GM12878 (cell line): ENCODE results near the gene SPHK1. TPM values are rescaled to one million over a fixed set of nuclear protein-coding genes. Genes with fewer than 3 reads are reported as not detected.

Experiments
- E2F4 ChIP-seq: IDR thresholded peaks from 2 replicates; pipeline ENCODE4 v1.6.1; 2012; ENCODE audit warnings: low read depth, low read length, improper control_type of control experiment
- IRF3 ChIP-seq: fragments of 450-650 bp; IDR thresholded peaks from 2 replicates; pipeline ENCODE4 v1.6.1; 2014; ENCODE audit warnings: mild to moderate bottlenecking
- MEF2B ChIP-seq: fragments of 450-650 bp; IDR thresholded peaks from 2 replicates; pipeline ENCODE4 v1.6.1; 2018; ENCODE audit warnings: mild to moderate bottlenecking, moderate library complexity; ENCODE audit not compliant: partially characterized antibody, poor library complexity, severe bottlenecking
- MYB ChIP-seq: fragments of 150-350 bp; IDR thresholded peaks from 2 replicates; pipeline ENCODE4 v1.6.1; 2014; ENCODE audit warnings: mild to moderate bottlenecking, low read depth, low read length, borderline replicate concordance
- POLR2A ChIP-seq: IDR thresholded peaks from 2 replicates; pipeline ENCODE4 v1.6.1; 2011; ENCODE audit warnings: low read depth, mild to moderate bottlenecking, low read length
- STAT1 ChIP-seq: fragments of 450-650 bp; conservative IDR thresholded peaks from 2 replicates; pipeline ENCODE4 v1.6.1; 2014; ENCODE audit warnings: antibody characterized with exemption, mild to moderate bottlenecking
- polyA plus RNA-seq, 11 experiments: library from polyadenylated mRNA; depleted of rRNA in 4 of 11; unstranded in 6 of 11; stranded (reverse) in 5 of 11; fragments of >200 nt; fragmentation: Nextera tagmentation in 4 of 11; fragmentation: Illumina TruSeq in 1 of 11; extraction: Ambion mirVana in 4 of 11; extraction: Trizol in 1 of 11; gene quantifications; 1 replicate in 1 of 11; 2 replicates in 10 of 11; pipeline versions ENCODE4 v1.2.1 to v1.2.3, GENCODE V29; 2011 to 2016; ENCODE audit warnings: inconsistent platforms in 2 of 11, missing spikeins in 2 of 11, low read depth in 1 of 11
- total RNA-seq, 4 experiments: library from RNA; depleted of rRNA in 3 of 4; stranded (reverse); fragments of >200 nt in 3 of 4; fragmentation: Illumina TruSeq in 1 of 4; extraction: Trizol in 1 of 4; gene quantifications; 2 replicates each; pipeline versions ENCODE4 v1.2.1 to v1.2.3, GENCODE V29; 2013 to 2021
- TF ChIP-seq, protein P1 (sequence below): fragments of 450-650 bp; IDR thresholded peaks from 2 replicates; pipeline ENCODE4 v1.6.1; 2017; ENCODE audit warnings: borderline replicate concordance
- TF ChIP-seq, protein P2 (sequence below): fragments of 450-650 bp; IDR thresholded peaks from 2 replicates; pipeline ENCODE4 v1.6.1; 2017; ENCODE audit warnings: mild to moderate bottlenecking, moderate library complexity

The SPHK1 gene
- total and polyA plus RNA-seq, 10 of the 15 experiments (the other 5 are each of a cell fraction or from before 2014, with no cell fraction given): 0.09 to 1.1 (median 0.36) TPM; not detected in 2

- TF ChIP-seq, protein P1, sequence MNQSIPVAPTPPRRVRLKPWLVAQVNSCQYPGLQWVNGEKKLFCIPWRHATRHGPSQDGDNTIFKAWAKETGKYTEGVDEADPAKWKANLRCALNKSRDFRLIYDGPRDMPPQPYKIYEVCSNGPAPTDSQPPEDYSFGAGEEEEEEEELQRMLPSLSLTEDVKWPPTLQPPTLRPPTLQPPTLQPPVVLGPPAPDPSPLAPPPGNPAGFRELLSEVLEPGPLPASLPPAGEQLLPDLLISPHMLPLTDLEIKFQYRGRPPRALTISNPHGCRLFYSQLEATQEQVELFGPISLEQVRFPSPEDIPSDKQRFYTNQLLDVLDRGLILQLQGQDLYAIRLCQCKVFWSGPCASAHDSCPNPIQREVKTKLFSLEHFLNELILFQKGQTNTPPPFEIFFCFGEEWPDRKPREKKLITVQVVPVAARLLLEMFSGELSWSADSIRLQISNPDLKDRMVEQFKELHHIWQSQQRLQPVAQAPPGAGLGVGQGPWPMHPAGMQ: no peak
- TF ChIP-seq E2F4 (no peak), MYB (no peak), MEF2B (no peak), POLR2A (no peak), IRF3 (no peak), STAT1 (no peak)
- TF ChIP-seq, protein P2, sequence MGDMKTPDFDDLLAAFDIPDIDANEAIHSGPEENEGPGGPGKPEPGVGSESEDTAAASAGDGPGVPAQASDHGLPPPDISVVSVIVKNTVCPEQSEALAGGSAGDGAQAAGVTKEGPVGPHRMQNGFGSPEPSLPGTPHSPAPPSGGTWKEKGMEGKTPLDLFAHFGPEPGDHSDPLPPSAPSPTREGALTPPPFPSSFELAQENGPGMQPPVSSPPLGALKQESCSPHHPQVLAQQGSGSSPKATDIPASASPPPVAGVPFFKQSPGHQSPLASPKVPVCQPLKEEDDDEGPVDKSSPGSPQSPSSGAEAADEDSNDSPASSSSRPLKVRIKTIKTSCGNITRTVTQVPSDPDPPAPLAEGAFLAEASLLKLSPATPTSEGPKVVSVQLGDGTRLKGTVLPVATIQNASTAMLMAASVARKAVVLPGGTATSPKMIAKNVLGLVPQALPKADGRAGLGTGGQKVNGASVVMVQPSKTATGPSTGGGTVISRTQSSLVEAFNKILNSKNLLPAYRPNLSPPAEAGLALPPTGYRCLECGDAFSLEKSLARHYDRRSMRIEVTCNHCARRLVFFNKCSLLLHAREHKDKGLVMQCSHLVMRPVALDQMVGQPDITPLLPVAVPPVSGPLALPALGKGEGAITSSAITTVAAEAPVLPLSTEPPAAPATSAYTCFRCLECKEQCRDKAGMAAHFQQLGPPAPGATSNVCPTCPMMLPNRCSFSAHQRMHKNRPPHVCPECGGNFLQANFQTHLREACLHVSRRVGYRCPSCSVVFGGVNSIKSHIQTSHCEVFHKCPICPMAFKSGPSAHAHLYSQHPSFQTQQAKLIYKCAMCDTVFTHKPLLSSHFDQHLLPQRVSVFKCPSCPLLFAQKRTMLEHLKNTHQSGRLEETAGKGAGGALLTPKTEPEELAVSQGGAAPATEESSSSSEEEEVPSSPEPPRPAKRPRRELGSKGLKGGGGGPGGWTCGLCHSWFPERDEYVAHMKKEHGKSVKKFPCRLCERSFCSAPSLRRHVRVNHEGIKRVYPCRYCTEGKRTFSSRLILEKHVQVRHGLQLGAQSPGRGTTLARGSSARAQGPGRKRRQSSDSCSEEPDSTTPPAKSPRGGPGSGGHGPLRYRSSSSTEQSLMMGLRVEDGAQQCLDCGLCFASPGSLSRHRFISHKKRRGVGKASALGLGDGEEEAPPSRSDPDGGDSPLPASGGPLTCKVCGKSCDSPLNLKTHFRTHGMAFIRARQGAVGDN: no peak
These were observed 5.6 kb downstream of the SPHK1 start (continued) for GRCh38 chr17:76390003-76390421.
